HepG2 (cell line): ENCODE measurements around the gene CCDC73. TPM values are rescaled to one million over a fixed set of nuclear protein-coding genes. Genes with fewer than 3 reads are reported as not detected.

Source experiments
- ATAC-seq: fragments of 200-7000 bp; cut with Tn5 transposase; 3 replicates; pipeline ENCODE4 v1.9.1; 2020; ENCODE audit warnings: mild to moderate bottlenecking, moderate library complexity
- BruUV-seq: library from RNA; stranded (reverse); fragments of 400-500 nt; replicated peaks from 2 replicates; lab custom pipeline; 2021; lab: Mats Ljungman, UMichigan
- CTCF ChIA-PET: fragments of 300-600 bp; formaldehyde crosslinking; extraction: SDS; loops from one replicate; lab custom pipeline; 2021; ENCODE audit warnings: low total read pairs, inconsistent platforms, low intra/inter-chr PET ratio; lab: Yijun Ruan, JAX
- POLR2A ChIA-PET: fragments of 350-600 bp; sonication (Branson Sonifier 250); formaldehyde crosslinking; loops from one replicate; lab custom pipeline; 2020; ENCODE audit warnings: antibody characterized with exemption, inconsistent platforms; lab: Yijun Ruan, JAX
- DNase-seq: peaks from one replicate; pipeline ENCODE4 v3.0.0-alpha.2; 2015; ENCODE audit warnings: low spot score
- FAIRE-seq: peaks from 3 replicates; lab custom pipeline; 2011; peaks lifted over from hg19 to GRCh38; lab: Jason Lieb, UNC
- H2AFZ ChIP-seq: one replicate; pipeline ENCODE4 v1.6.1; 2011; ENCODE audit warnings: low read length, inconsistent platforms
- H3K27ac ChIP-seq: fragments of 300-600 bp; 3 replicates; pipeline ENCODE4 v1.8.0; 2011; ENCODE audit warnings: mixed run types, mild to moderate bottlenecking, mixed read lengths, low read length, inconsistent platforms; ENCODE audit not compliant: insufficient read depth; ENCODE audit errors: extremely low read length
- H3K27me3 ChIP-seq, 2 experiments: fragments of 200-600 bp in 1 of 2; 2 replicates in 1 of 2; 3 replicates in 1 of 2; pipeline versions ENCODE4 v1.6.0 to v1.8.0; 2011; ENCODE audit warnings: low read length in 2 of 2, mild to moderate bottlenecking in 2 of 2, moderate library complexity in 2 of 2, inconsistent platforms in 1 of 2; ENCODE audit not compliant: insufficient read depth in 2 of 2, control insufficient read depth in 1 of 2
- H3K36me3 ChIP-seq, 2 experiments: fragments of 200-600 bp in 1 of 2; replicated peaks in 1 of 2; 2 replicates in 1 of 2; 3 replicates in 1 of 2; pipeline versions ENCODE4 v1.5.1 to v1.8.0; 2011; ENCODE audit warnings: low read length in 2 of 2, inconsistent platforms in 1 of 2; ENCODE audit not compliant: insufficient read depth in 2 of 2, control insufficient read depth in 1 of 2
- H3K4me1 ChIP-seq: 2 replicates; pipeline ENCODE4 v1.5.1; 2012; ENCODE audit warnings: low read length, inconsistent platforms; ENCODE audit not compliant: insufficient read depth
- H3K4me2 ChIP-seq: 2 replicates; pipeline ENCODE4 v1.6.0; 2011; ENCODE audit warnings: low read depth, low read length, inconsistent platforms
- H3K4me3 ChIP-seq, 3 experiments: fragments of 200-600 bp in 1 of 3; sonication (generic), shearing (Covaris generic) in 1 of 3; replicated peaks in 1 of 3; 2 replicates each; pipeline ENCODE4 v1.5.1; 2011 to 2016; ENCODE audit warnings: low read length in 3 of 3, inconsistent platforms in 2 of 3, low read depth in 2 of 3, mild to moderate bottlenecking in 2 of 3, control low read depth in 1 of 3, mixed read lengths in 1 of 3; ENCODE audit not compliant: insufficient read depth in 1 of 3
- H3K79me2 ChIP-seq: one replicate; pipeline ENCODE4 v1.6.1; 2011; ENCODE audit warnings: low read length, inconsistent platforms; ENCODE audit not compliant: insufficient read depth
- H3K9ac ChIP-seq: 2 replicates; pipeline ENCODE4 v1.6.0; 2011; ENCODE audit warnings: mild to moderate bottlenecking, low read depth, low read length, inconsistent platforms; ENCODE audit not compliant: insufficient read depth
- H3K9me3 ChIP-seq: 2 replicates; pipeline ENCODE4 v1.5.1; 2012; ENCODE audit warnings: mild to moderate bottlenecking, low read length
- H4K20me1 ChIP-seq: 2 replicates; pipeline ENCODE4 v1.6.0; 2011; ENCODE audit warnings: inconsistent platforms, mild to moderate bottlenecking, low read length, moderate library complexity; ENCODE audit not compliant: insufficient read depth
- BCL6 ChIP-seq: IDR thresholded peaks from 2 replicates; pipeline ENCODE4 v1.6.1; 2016; ENCODE audit warnings: missing genetic modification reagents, missing compliant biosample characterization
- CCDC6 ChIP-seq: sonication (generic); formaldehyde crosslinking; IDR thresholded peaks from 2 replicates; pipeline ENCODE4 v1.8.1; 2022; ENCODE audit warnings: mild to moderate bottlenecking, missing genetic modification reagents, moderate library complexity
- EZH2 ChIP-seq: conservative IDR thresholded peaks from 2 replicates; pipeline ENCODE4 v1.6.1; 2012; ENCODE audit warnings: mild to moderate bottlenecking, low read depth, low read length, moderate library complexity
- KDM3A ChIP-seq: IDR thresholded peaks from 2 replicates; pipeline ENCODE4 v1.6.1; 2018; ENCODE audit warnings: low read depth, missing compliant biosample characterization
- PHF20 ChIP-seq: sonication (generic); formaldehyde crosslinking; IDR thresholded peaks from 2 replicates; pipeline ENCODE4 v1.5.0; 2020; ENCODE audit warnings: mild to moderate bottlenecking, missing genetic modification reagents
- PLRG1 ChIP-seq: fragments of 450-650 bp; conservative IDR thresholded peaks from 2 replicates; pipeline ENCODE4 v1.6.1; 2016
- PRDM4 ChIP-seq: sonication (generic); formaldehyde crosslinking; IDR thresholded peaks from 2 replicates; pipeline ENCODE4 v1.9.0; 2021; ENCODE audit warnings: missing genetic modification reagents, borderline replicate concordance
- ZNF124 ChIP-seq: sonication (generic); formaldehyde crosslinking; IDR thresholded peaks from 2 replicates; pipeline ENCODE4 v1.4.0; 2020; ENCODE audit warnings: missing genetic modification reagents
- ZNF280B ChIP-seq: sonication (generic); formaldehyde crosslinking; IDR thresholded peaks from 2 replicates; pipeline ENCODE4 v1.5.0; 2020; ENCODE audit warnings: missing genetic modification reagents, mild to moderate bottlenecking, borderline replicate concordance
- ZNF331 ChIP-seq: sonication (generic); formaldehyde crosslinking; IDR thresholded peaks from 2 replicates; pipeline ENCODE4 v1.4.0; 2020; ENCODE audit warnings: missing genetic modification reagents
- ZNF530 ChIP-seq: sonication (generic); formaldehyde crosslinking; IDR thresholded peaks from 2 replicates; pipeline ENCODE4 v1.5.0; 2020; ENCODE audit warnings: low read depth, mild to moderate bottlenecking, missing genetic modification reagents
- ZNF577 ChIP-seq: sonication (generic); formaldehyde crosslinking; IDR thresholded peaks from 2 replicates; pipeline ENCODE4 v1.4.0; 2020; ENCODE audit warnings: mild to moderate bottlenecking, low read depth, missing genetic modification reagents, borderline replicate concordance
- ZNF598 ChIP-seq: sonication (generic); formaldehyde crosslinking; IDR thresholded peaks from 2 replicates; pipeline ENCODE4 v1.5.1; 2020; ENCODE audit warnings: mild to moderate bottlenecking, missing genetic modification reagents, borderline replicate concordance
- ZNF713 ChIP-seq: sonication (generic); formaldehyde crosslinking; IDR thresholded peaks from 2 replicates; pipeline ENCODE4 v1.4.0; 2020; ENCODE audit warnings: mild to moderate bottlenecking, missing genetic modification reagents
- ZNF878 ChIP-seq: sonication (generic); formaldehyde crosslinking; IDR thresholded peaks from 2 replicates; pipeline ENCODE4 v1.8.1; 2023; ENCODE audit warnings: mild to moderate bottlenecking, missing genetic modification reagents, moderate library complexity
- WGBS: methylation state at CpG from one replicate; pipeline ENCODE4 v1.1.6; 2017; ENCODE audit warnings: low lambda C conversion rate; 5-methylcytosine and 5-hydroxymethylcytosine counted together
- in situ Hi-C: cut with HindIII; loops from 2 replicates; pipeline ENCODE4 v1.10.0; 2017; ENCODE audit warnings: low pct_unique_long_range_greater_than_20kb; ENCODE audit not compliant: extremely low pct_ligation_motif_present
- intact Hi-C: fragments of 100-400 bp; cut with micrococcal nuclease; formaldehyde crosslinking; loops from one replicate; pipeline ENCODE4 v1.10.0; 2022; ENCODE audit not compliant: unreplicated experiment
- polyA plus RNA-seq, 8 experiments: library from polyadenylated mRNA; depleted of rRNA in 3 of 8; stranded (reverse) in 7 of 8; unstranded in 1 of 8; fragments of >200 nt; fragmentation: Illumina TruSeq in 4 of 8; extraction: Trizol in 4 of 8; gene quantifications; 2 replicates each; pipeline versions ENCODE4 v1.2.1 to v1.2.3, GENCODE V29; 2011 to 2016; ENCODE audit warnings: low read depth in 4 of 8, missing spikeins in 1 of 8, mixed read lengths in 1 of 8; ENCODE audit not compliant: insufficient read depth in 1 of 8
- total RNA-seq, 5 experiments: library from RNA; depleted of rRNA; stranded (reverse); fragments of >200 nt; fragmentation: Illumina TruSeq; extraction: Trizol; gene quantifications; 2 replicates each; pipeline ENCODE4 v1.2.3, GENCODE V29; 2016; ENCODE audit warnings: low read depth in 1 of 5
- TF ChIP-seq, protein P1 (sequence below): sonication (generic); formaldehyde crosslinking; IDR thresholded peaks from 2 replicates; pipeline ENCODE4 v1.8.0; 2022; ENCODE audit warnings: mild to moderate bottlenecking, missing genetic modification reagents
- TF ChIP-seq, protein P2 (sequence below): sonication (generic); formaldehyde crosslinking; conservative IDR thresholded peaks from 2 replicates; pipeline ENCODE4 v1.8.1; 2023; ENCODE audit warnings: missing genetic modification reagents

Gene CCDC73
- total and polyA plus RNA-seq, 2 of the 13 experiments (the other 11 are each of a cell fraction or from before 2014, with no cell fraction given), result 0.01 to 0.11 TPM

DNA sequence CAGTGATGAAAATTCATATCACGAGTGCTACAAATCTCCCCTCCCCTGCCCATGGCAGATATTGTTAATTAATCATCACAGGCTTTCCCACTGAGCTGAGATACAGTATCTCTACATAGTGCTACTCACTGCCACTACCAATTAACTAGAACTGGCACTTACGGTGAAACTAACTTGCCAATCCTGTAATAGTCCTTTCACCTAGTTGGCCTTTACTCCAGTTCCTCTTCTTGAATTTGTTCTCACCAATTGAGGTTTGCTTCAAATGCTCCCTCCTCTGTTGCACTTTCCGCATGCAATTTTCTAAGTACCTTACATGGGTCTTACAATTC, 23.4 kb upstream of the CCDC73 start (continued):
- TF ChIP-seq PRDM4 (CRISPR knock-in tag) (no peak), ZNF878 (CRISPR knock-in tag) (no peak)

- BruUV-seq, result no TSS peak
- Histone ChIP-seq H3K79me2 (no peaks in the 10 kb centered on the region), H3K36me3 (no peaks in the 10 kb centered on the region), H3K27me3 (0 out of 5 replicates have a peak, but pooled peaks cover 2 to 3% of the 10 kb centered on the region in 2 experiments), H3K27ac (no peak overlapping the region), H3K9me3 (no peaks in the 10 kb centered on the region), H4K20me1 (no peaks in the 10 kb centered on the region), H2AFZ (no peak overlapping the region), H3K9ac (no peak overlapping the region), H3K4me1 (no peaks in the 10 kb centered on the region), H3K4me3 (no peak overlapping the region), H3K4me2 (no peak overlapping the region)
- DNase-seq (no peak), FAIRE-seq (no peak), ATAC-seq (no peak)
- POLR2A ChIA-PET, result no interaction called here
- TF ChIP-seq EZH2 (no peak), ZNF280B (CRISPR knock-in tag) (no peak), ZNF598 (no peak), ZNF577 (CRISPR knock-in tag) (no peak), KDM3A (CRISPR knock-in tag) (no peak), CCDC6 (CRISPR knock-in tag) (no peak), PHF20 (no peak), ZNF124 (CRISPR knock-in tag) (no peak), ZNF530 (no peak), ZNF331 (no peak), ZNF713 (no peak), PLRG1 (no peak), BCL6 (CRISPR knock-in tag) (no peak)
- TF ChIP-seq, protein P1, sequence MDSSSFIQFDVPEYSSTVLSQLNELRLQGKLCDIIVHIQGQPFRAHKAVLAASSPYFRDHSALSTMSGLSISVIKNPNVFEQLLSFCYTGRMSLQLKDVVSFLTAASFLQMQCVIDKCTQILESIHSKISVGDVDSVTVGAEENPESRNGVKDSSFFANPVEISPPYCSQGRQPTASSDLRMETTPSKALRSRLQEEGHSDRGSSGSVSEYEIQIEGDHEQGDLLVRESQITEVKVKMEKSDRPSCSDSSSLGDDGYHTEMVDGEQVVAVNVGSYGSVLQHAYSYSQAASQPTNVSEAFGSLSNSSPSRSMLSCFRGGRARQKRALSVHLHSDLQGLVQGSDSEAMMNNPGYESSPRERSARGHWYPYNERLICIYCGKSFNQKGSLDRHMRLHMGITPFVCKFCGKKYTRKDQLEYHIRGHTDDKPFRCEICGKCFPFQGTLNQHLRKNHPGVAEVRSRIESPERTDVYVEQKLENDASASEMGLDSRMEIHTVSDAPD (CRISPR knock-in tag), result no peak
- TF ChIP-seq, protein P2, sequence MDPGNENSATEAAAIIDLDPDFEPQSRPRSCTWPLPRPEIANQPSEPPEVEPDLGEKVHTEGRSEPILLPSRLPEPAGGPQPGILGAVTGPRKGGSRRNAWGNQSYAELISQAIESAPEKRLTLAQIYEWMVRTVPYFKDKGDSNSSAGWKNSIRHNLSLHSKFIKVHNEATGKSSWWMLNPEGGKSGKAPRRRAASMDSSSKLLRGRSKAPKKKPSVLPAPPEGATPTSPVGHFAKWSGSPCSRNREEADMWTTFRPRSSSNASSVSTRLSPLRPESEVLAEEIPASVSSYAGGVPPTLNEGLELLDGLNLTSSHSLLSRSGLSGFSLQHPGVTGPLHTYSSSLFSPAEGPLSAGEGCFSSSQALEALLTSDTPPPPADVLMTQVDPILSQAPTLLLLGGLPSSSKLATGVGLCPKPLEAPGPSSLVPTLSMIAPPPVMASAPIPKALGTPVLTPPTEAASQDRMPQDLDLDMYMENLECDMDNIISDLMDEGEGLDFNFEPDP, result no peak
- intact Hi-C loops (no loop called here), in situ Hi-C loops (no loop called here)
- CTCF ChIA-PET, result no interaction called here
- 12% methylated on average over 4 of the region's 4 CpGs for WGBS
These were observed 22.9 kb upstream of the CCDC73 start for GRCh38 chr11:32817181-32817851.
